GM18873 (cell line): ENCODE results near the gene TMEM131L.

Experiments used
- ATAC-seq: cut with Tn5 transposase; IDR thresholded peaks from one replicate; pipeline ENCODE4 v1.9.1; 2021; ENCODE audit warnings: mild to moderate bottlenecking, moderate library complexity, moderate number of reproducible peaks; ENCODE audit not compliant: unreplicated experiment, low FRiP score

The TMEM131L gene

GRCh38 chr4:153471698-153472093 is 5.5 kb downstream of the TMEM131L start:
- ATAC-seq, result peak; percentile 33

- peak; percentile 48 for ATAC-seq
Measured at GRCh38 chr4:153472122-153473037, 6.2 kb downstream of the TMEM131L start.

GRCh38 chr4:153474251-153474650 is 8.1 kb downstream of the TMEM131L start:
- no peak for ATAC-seq

- no peak for ATAC-seq
Measured at GRCh38 chr4:153476829-153477574, 10.8 kb downstream of the TMEM131L start.

GRCh38 chr4:153479101-153479500 is 12.9 kb downstream of the TMEM131L start:
- ATAC-seq, result no peak

- ATAC-seq, result no peak
Measured at GRCh38 chr4:153480704-153481103, 14.5 kb downstream of the TMEM131L start.

GRCh38 chr4:153481478-153481877 is 15.3 kb downstream of the TMEM131L start:
- ATAC-seq, result no peak

- ATAC-seq, result no peak
Measured at GRCh38 chr4:153483432-153484418, 17.6 kb downstream of the TMEM131L start.

GRCh38 chr4:153485359-153485758 is 19.2 kb downstream of the TMEM131L start:
- ATAC-seq, result no peak

- ATAC-seq, result no peak
Measured at GRCh38 chr4:153485860-153486259, 19.7 kb downstream of the TMEM131L start.

- no peak for ATAC-seq
Measured at GRCh38 chr4:153486281-153487151, 20.4 kb downstream of the TMEM131L start.

- ATAC-seq, result peak; percentile 57
Measured at GRCh38 chr4:153488006-153488891, 22.1 kb downstream of the TMEM131L start.

GRCh38 chr4:153489856-153490558 is 23.8 kb downstream of the TMEM131L start:
- ATAC-seq, result no peak

- ATAC-seq, result no peak
Measured at GRCh38 chr4:153490985-153491483, 24.9 kb downstream of the TMEM131L start.

GRCh38 chr4:153494562-153494961 is 28.4 kb downstream of the TMEM131L start:
- no peak for ATAC-seq

GRCh38 chr4:153495480-153496193 is 29.5 kb downstream of the TMEM131L start:
- no peak for ATAC-seq

- peak; percentile 45 for ATAC-seq
Measured at GRCh38 chr4:153497091-153497531, 31.0 kb downstream of the TMEM131L start.
